T-helper 1 cell treated with Interleukin-12 subunit alpha and Interleukin-12 subunit beta and Interleukin-4 antibody, amounts not matched to agents 30 ng/mL and 1 ng/mL, for 36 hours (primary cell): Measurements from ENCODE around the gene NCOR2. TPM values are rescaled to one million over a fixed set of nuclear protein-coding genes. Genes with fewer than 3 reads are reported as not detected.

Experiments
- intact Hi-C: fragments of 100-400 bp; cut with micrococcal nuclease; formaldehyde crosslinking; loops from one replicate; pipeline ENCODE4 v1.15.1; 2024
- total RNA-seq: library from RNA; stranded (reverse); gene quantifications from 2 replicates; pipeline ENCODE4 v1.2.3, GENCODE V29; 2022

The NCOR2 gene
- total RNA-seq, 1 donor from 2014 or later: 108 TPM

DNA sequence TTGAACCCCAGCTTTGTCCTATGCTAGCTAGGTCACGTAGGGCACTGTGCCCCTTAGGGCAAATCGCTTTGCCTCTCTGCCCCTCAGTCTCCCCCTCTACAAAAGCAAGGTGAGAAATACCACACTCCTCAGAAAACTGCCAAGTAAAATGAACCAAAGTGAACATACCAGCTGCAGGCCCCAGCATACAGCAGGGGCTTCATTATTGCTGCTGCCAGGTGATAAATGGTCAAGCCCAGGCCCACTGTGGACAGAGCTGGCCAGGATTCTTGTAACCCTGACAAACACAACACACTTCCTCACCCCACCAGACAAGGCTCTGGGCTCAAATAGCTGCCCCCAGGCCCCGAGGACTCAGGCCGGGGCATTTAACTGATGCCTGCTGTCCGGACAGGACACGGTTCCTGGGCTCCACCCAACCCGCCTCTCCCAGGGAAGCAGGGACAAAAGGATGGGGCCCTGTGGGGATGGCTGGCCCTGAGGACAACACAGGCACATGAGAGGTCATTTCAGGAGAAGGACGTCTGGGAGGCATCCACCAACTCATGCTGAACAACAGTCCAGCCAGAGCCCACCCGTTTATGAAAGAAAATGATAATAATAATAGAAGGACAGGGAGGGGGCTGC is 36.7 kb downstream of the NCOR2 start:
- intact Hi-C loops: no loop called here

DNA sequence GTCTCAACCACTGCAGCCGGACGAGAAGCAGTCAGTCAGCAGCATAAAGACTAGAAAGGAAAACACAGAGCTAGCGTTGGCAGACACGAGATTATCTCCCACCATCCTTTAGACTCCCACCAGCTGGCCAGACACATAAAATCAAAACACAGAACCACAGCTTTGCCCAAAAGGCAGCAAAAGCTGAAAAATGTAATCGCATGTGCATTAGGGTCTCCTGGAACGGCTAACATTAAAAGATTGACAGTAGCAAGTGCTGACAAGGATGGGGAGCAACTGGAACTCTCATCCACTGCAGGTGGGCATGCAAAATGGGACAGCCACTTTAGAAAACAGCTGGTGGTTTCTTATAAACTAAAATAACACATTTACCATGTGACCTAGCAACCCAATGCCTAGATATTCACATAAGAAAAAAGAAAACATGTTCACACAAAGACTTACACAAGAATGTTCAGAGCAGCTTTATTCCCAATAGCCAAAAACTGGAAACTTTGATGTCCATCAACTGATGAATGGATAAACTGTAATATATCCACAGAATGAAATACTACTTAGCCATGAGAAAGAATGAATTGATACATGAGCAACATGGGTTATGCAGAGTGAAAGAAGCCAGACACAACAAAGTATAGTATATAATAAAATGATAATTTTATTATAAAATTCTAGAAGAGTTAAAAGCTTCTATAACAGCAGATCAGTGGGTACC is 37.7 kb downstream of the NCOR2 start:
- intact Hi-C loops: no loop called here

DNA sequence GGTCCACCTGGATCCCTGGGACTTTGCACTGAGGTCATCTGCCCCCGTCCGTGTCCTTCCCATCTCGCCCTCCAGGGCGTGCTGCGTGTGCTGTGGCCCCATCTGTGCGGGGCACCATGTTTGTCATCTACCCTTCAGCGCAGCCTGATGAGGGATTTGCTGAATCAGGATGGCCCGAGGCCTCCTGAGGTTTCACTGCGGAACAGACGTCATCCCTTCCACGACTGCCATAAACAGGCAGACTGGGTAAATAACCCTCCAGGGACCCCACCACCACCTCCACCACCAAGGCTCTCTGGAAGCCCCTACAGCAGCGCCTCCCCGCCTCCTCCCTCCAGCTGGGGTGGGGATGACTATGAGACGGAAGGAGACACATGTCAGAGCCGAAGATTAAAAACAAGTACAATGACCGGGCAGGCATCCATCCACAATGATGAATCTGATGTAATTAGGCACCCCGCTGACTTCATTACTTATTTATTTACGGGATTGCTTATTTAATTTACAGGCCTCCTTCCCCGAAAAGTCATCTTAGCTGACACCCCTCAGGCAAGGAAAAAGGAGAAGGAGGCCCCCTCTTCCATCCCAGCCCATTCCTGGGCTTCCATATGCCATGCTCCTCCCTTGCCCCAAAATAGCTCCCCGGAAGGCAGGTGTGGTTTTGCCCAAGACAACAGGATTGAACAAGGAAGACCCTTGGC is 39.4 kb downstream of the NCOR2 start:
- intact Hi-C loops: no loop called here

DNA sequence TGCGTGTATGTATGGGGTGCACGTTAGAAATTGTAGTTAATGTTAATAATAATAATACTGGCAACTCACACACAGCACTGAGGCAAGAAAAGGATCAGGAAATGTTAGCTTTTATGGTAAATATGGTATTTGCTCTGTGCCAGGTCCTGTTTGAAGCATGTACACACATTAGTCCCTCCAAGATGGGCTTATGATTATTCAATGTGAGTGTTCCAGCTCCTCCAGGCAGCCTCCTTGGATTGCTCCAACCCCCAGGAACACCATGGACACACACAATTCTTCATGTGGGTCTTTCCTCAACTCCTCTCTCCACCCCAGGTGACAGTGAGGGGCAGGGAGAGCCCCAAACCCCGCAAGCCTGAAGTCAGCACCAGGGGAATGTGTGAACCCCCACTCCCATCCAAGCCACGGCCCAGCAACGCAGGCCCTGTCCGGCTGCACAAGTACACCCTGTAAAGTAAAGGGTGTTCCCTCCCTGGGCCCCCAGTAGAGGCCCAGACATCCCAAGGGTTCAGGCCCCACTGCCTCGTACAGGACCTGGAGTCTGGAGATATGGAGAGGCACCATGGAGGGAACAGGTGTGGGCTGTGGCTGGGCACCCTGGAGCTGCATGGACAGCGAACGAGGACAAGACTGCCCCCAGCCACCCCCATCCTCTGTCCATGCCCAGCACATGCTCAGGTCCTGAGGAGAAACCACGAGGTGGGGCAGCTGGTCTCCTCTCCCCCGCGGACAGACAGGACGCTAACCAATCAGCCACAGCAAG is 41.3 kb downstream of the NCOR2 start:
- intact Hi-C loops: no loop called here

DNA sequence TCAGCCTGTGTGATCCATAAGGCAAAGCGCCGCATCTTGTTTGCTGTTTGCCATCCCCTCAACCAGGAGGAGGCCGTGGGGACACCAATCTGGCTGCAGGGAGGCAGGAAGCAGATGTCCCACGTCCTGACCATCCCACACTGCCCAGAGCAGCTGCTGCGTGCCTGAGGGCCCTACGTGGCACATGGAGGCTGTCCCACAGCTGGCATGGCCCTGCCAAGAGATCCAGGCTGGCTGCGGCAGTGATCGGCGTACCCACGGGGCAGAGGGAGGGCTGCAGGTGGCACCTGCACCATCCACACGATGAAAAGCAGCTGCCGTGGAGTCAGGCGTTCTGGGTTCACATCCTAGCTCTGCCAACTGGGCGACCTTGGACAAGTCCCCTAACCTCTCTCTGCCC is 42.0 kb downstream of the NCOR2 start:
- intact Hi-C loops: no loop called here

DNA sequence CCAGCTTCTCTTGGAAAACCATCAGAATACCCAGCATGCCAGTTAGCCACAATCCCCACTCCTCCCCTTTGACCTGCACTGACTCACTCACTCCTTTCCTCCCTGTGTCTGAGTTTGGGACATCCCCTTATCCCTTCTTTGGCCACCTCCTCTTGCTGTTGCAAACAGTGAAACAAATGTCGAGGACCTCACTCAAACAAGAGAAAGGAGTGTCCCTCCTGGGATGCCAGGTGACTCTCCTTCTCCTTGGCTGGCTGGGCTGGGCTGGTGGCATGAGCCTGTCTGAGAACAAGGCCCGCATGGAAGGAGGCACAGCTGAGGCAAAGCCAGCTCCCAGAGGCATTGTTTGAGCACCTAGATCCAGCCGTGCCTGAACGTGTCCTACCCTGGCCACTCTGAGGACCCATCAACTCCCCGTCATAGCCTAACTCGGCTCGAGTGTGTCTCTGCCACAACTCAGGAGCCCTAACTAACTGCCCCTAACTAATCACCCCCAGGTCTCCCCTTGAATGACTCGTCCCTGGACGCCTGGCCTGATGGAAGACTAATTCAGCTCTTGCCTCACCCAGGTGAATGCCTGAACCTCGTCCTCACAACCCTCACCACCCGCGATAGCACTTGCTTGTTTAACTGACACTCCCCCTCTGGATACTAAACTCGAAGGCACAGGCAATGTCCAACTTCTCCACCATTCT is 43.0 kb downstream of the NCOR2 start:
- intact Hi-C loops: no loop called here

DNA sequence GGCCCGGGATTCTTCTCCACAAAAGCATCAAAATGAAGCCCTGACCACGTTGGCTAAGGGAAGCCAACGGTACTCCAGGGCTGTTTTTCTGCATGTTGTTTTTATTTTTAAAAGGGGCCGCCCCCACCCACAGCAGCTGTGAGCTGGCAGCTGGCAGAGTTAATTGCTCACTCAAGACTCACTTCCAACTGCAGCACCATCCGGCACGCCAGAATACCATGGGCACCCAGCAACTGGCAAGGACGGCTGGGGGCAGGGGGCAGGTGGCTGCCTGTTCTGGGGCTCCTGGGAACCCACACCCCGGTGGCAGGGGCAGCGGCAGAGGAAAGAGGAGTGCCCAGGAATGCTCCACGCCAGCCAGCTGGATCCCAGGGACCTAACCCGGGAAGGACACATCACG is 44.3 kb downstream of the NCOR2 start:
- intact Hi-C loops: no loop called here

DNA sequence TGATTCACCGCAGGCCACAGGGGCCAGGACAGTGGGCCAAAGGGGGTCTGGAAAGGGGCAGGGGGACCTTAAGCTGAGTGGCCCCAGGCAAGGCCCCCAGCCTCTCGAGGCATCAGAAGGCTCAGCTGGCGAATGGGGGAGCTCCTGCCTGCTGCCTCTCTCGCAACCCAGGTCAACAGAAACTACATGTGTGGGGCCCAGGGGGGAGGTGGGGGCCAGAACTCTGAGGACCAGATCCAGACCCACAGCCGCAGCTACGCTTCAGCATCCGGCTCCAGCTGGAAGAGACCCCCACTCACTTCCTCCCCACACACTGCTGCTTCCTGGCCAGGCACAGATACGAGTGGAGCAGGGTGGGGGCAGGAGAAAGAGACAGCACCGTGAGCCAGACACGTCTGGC is 46.5 kb downstream of the NCOR2 start:
- intact Hi-C loops: no loop called here

DNA sequence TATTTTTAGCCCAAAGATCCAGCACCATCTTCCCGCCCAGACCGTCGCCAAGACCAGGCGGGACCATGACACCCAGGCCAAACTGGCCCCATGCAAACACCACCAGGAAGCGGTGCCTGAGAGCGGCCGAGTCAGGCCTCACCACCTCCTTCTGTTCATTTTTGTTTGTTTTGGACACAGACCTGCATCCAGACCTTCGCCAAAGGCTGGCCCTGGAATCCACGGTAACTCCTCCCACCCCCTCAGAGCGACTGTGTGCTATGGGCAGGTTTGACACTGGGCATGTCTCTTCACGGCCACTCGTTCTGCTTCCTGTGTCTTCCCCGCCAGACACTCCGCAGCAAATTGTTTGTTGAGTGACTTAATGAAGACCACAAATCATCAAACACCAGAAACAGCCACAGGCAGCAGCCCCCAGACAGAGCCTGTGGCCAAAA is 47.1 kb downstream of the NCOR2 start:
- intact Hi-C loops: no loop called here

DNA sequence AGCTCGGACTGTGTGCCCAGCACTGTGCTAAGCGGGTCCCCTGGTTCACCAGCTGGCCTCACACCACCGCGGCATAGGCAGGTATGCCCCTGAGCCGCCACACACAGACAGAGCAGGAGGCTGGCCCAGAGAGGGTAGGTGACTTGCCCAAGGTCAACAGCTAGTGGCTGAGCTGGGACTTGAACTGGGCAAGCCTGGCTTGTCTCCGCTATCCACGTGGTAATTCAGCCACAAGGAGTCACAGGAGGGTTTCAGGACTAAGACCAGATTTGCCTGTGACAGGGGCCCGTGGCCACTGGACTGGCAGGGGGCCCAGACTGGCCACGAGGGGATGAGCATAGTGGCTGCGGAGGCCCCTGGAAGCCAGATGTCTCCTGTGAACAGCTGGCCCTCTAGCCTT is 47.7 kb downstream of the NCOR2 start:
- intact Hi-C loops: no loop called here

DNA sequence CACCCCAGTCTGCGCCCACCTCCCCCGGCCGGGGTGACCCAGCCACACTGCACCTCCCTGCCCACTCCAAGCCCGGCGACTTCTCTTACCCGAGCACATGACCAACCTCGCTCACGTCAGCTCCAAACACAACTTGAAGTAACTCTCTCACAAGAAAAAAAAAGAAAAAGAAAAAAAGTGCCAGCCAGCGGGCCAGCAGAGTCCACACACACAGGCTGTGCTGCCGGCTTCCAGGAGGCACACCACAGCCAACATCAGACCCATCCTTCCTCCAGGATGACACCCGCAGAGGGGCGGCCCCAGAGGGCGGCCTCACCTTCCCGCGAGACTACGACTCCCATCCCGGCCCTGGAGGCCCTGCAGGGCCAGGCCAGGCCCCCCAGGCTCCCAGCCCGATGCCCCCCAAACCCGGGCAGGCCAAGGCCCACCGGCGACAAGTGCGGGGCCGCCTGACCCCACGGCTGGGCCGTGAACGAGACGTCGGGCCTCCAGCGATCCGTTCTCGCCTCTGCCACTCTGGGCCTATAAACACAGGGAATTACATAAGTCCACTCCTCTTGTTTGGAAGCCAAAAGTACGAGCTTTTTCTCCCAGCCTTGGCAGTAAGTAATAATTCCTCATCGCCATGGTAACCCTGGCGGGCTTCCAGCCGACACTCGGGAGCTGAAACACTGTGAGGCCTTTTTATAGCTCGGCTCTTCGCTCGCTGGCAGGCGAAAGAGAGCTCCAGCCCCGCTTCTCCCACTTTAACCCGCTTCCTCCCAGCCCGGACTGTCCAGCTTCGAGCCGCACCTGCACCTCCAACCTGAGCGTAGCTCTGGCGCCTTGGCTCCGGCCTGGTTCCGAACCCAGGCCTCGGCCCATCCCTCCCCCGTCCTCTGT is 49.1 kb downstream of the NCOR2 start:
- intact Hi-C loops: no loop called here
